Thyroid gland (tissue), 4 donors: Measurements from ENCODE around the gene VWA1.

ENCODE experiments used
- CTCF ChIP-seq, 6 experiments: fragments of 200-600 bp in 3 of 6; fragments of 450-650 bp in 3 of 6; sonication (generic) in 3 of 6; IDR thresholded peaks; one replicate each; pipeline ENCODE4 v1.5.1; 2016 to 2019; ENCODE audit warnings: antibody characterized with exemption in 6 of 6, mild to moderate bottlenecking in 2 of 6, inconsistent platforms in 1 of 6, moderate library complexity in 1 of 6
- POLR2A ChIP-seq, 2 donors: fragments of 450-650 bp; IDR thresholded peaks; one replicate each; pipeline ENCODE4 v1.6.1; 2017; ENCODE audit warnings: antibody characterized with exemption in 2 of 2, mild to moderate bottlenecking in 2 of 2, moderate library complexity in 1 of 2

GRCh38 chr1:1451696-1452364 is 16.3 kb downstream of the VWA1 start:
- no peak for TF ChIP-seq CTCF (IDR thresholded peaks at IDR 0.05)
- TF ChIP-seq POLR2A (IDR thresholded peaks at IDR 0.05) = no peak
